Pancreas (tissue), 10 donors: ENCODE results near the gene SIDT1. TPM values are rescaled to one million over a fixed set of nuclear protein-coding genes. Genes with fewer than 3 reads are reported as not detected.

Source experiments
- ATAC-seq, 4 donors: fragments of 200-7000 bp; cut with Tn5 transposase; one replicate each; pipeline versions ENCODE4 v1.8.0 to v1.9.1; 2020; ENCODE audit warnings: mild to moderate bottlenecking in 4 of 4, moderate library complexity in 4 of 4
- DNase-seq, 6 donors: peaks; one replicate each; pipeline ENCODE4 v3.0.0-alpha.2; 2020
- FAIRE-seq: peaks from 2 replicates; lab custom pipeline; 2012; peaks lifted over from hg19 to GRCh38; lab: Jason Lieb, UNC
- H3K27ac ChIP-seq, 4 donors: fragments of 200-600 bp; sonication (generic); 1 replicate in 3 of 4; 2 replicates in 1 of 4; pipeline versions ENCODE4 v1.5.0 to v1.8.0; 2020
- H3K27me3 ChIP-seq, 4 donors: fragments of 200-600 bp; one replicate each; pipeline ENCODE4 v1.8.0; 2021
- H3K36me3 ChIP-seq, 3 donors: fragments of 200-600 bp; sonication (generic) in 1 of 3; one replicate each; pipeline versions ENCODE4 v1.5.0 to v1.8.0; 2020 to 2021
- H3K4me1 ChIP-seq, 3 donors: fragments of 200-600 bp; one replicate each; pipeline ENCODE4 v1.8.0; 2021
- H3K4me3 ChIP-seq, 4 donors: fragments of 200-600 bp; sonication (generic) in 2 of 4; one replicate each; pipeline versions ENCODE4 v1.5.0 to v1.8.0; 2020 to 2021
- H3K9me3 ChIP-seq, 4 donors: fragments of 200-600 bp; one replicate each; pipeline ENCODE4 v1.8.0; 2021
- CTCF ChIP-seq, 4 donors: fragments of 200-600 bp; sonication (generic) in 3 of 4; IDR thresholded peaks; one replicate each; pipeline versions ENCODE4 v1.5.0 to v1.8.0; 2021; ENCODE audit warnings: antibody characterized with exemption in 4 of 4
- WGBS, 2 donors: extraction: QIAGEN DNeasy Blood & Tissue Kit; methylation state at CpG; one replicate each; pipeline ENCODE4 v1.1.7; 2013; 5-methylcytosine and 5-hydroxymethylcytosine counted together
- intact Hi-C, 3 donors: fragments of 100-400 bp; cut with DNase I; formaldehyde crosslinking; loops; one replicate each; pipeline versions ENCODE4 v1.11.1 to v1.14.2; 2022
- polyA plus RNA-seq, 2 donors: library from polyadenylated mRNA; stranded (reverse); fragments of 200-250 nt; gene quantifications; one replicate each; pipeline ENCODE4 v1.2.3, GENCODE V29; 2013
- total RNA-seq, 6 donors: library from RNA; stranded (reverse); fragmentation: NEBNext Ultra II Directional in 4 of 6; extraction: Animal tissue kit (Norgen Biotek cat#: 25700) in 4 of 6; gene quantifications; one replicate each; pipeline versions ENCODE4 v1.2.1 to v1.2.4, GENCODE V29; 2021 to 2023
- donor health status: healthy with polysubstance abuse.
- donor health status: DM: no; HTN: no; CAD: no; lungs with moderate emphysema.
- donor health status: DM: no; HTN: no; CAD: no.
- donor health status: control.
- donor health status: control.
- donor health status: Bipolar disorder and iron deficiency.
- donor health status: DM: yes; HTN: yes; CAD: no.
- donor health status: DM: no; HTN: no; CAD: no.
- donor health status: DM: no; HTN: no; CAD: no.
- donor health status: DM: yes; HTN: yes; CAD: no.

Gene SIDT1
- total and polyA plus RNA-seq, 8 donors = 0.28 to 2.6 (median 1.0) TPM

GRCh38 chr3:113601240-113601639 lies 68.9 kb downstream of the SIDT1 start:
- no peaks in the 10 kb centered on the region for H3K27me3 ChIP-seq

GRCh38 chr3:113602256-113602655 lies 69.9 kb downstream of the SIDT1 start:
- 95 to 97% methylated on average over 2 of the region's 2 CpGs for whole genome bisulfite sequencing, 2 donors
- H3K36me3 ChIP-seq = no peaks in the 10 kb centered on the region
- ATAC-seq (no peak), DNase-seq (no peak), FAIRE-seq (no peak)
- H3K4me1 ChIP-seq = peaks cover 0 to 7% (median 0%) of the 10 kb centered on the region in 3 donors
- H3K4me3 ChIP-seq = no peak overlapping the region
- no peaks in the 10 kb centered on the region for H3K27me3 ChIP-seq
- no peaks in the 10 kb centered on the region for H3K9me3 ChIP-seq
- intact Hi-C loops = no loop called here
- TF ChIP-seq CTCF (IDR thresholded peaks at IDR 0.05) = no peak
- H3K27ac ChIP-seq = no peak overlapping the region

More at GRCh38 chr3:113601240-113601639, 68.9 kb downstream of the SIDT1 start:
- intact Hi-C loops = no loop called here
- TF ChIP-seq CTCF (IDR thresholded peaks at IDR 0.05) = no peak
- no peaks in the 10 kb centered on the region for H3K9me3 ChIP-seq
- WGBS, 2 donors = 71 to 74% methylated on average over 2 of the region's 2 CpGs
- H3K36me3 ChIP-seq = no peaks in the 10 kb centered on the region
- DNase-seq = no peak
- peaks cover 0 to 7% (median 0%) of the 10 kb centered on the region in 3 donors for H3K4me1 ChIP-seq
- H3K27ac ChIP-seq = no peak overlapping the region
- no peak for FAIRE-seq
- ATAC-seq = no peak
- H3K4me3 ChIP-seq = no peak overlapping the region

GRCh38 chr3:113602836-113603235 lies 70.5 kb downstream of the SIDT1 start:
- Histone ChIP-seq H3K9me3 (no peaks in the 10 kb centered on the region), H3K36me3 (no peaks in the 10 kb centered on the region), H3K27ac (no peak overlapping the region), H3K4me3 (no peak overlapping the region), H3K27me3 (no peaks in the 10 kb centered on the region), H3K4me1 (peaks cover 0 to 7% (median 0%) of the 10 kb centered on the region in 3 donors)
- 92 to 97% methylated on average over 11 of the region's 11 CpGs for WGBS, 2 donors
- no peak for ATAC-seq
- intact Hi-C loops = no loop called here
- no peak for TF ChIP-seq CTCF (IDR thresholded peaks at IDR 0.05)
- FAIRE-seq = no peak
- DNase-seq = no peak

- DNase-seq (no peak), FAIRE-seq (no peak), ATAC-seq (no peak)
- intact Hi-C loops = no loop called here
- no peaks in the 10 kb centered on the region for H3K9me3 ChIP-seq
- no peak overlapping the region for H3K27ac ChIP-seq
- H3K27me3 ChIP-seq = no peaks in the 10 kb centered on the region
- H3K4me1 ChIP-seq = no peaks in the 10 kb centered on the region
- H3K36me3 ChIP-seq = no peaks in the 10 kb centered on the region
- TF ChIP-seq CTCF (IDR thresholded peaks at IDR 0.05) = no peak
- no peak overlapping the region for H3K4me3 ChIP-seq
- 63 to 66% methylated on average over 8 of the region's 8 CpGs for WGBS, 2 donors
These were observed 74.3 kb downstream of the SIDT1 start for GRCh38 chr3:113606539-113607218.

GRCh38 chr3:113607219-113607596 lies 74.9 kb downstream of the SIDT1 start:
- DNase-seq (no peak), ATAC-seq (no peak), FAIRE-seq (no peak)
- no peaks in the 10 kb centered on the region for H3K4me1 ChIP-seq
- no peak for TF ChIP-seq CTCF (IDR thresholded peaks at IDR 0.05)
- H3K9me3 ChIP-seq = no peaks in the 10 kb centered on the region
- WGBS, 2 donors = 78 to 79% methylated on average over 5 of the region's 5 CpGs
- no peaks in the 10 kb centered on the region for H3K36me3 ChIP-seq
- H3K4me3 ChIP-seq = no peak overlapping the region
- H3K27ac ChIP-seq = no peak overlapping the region
- intact Hi-C loops = no loop called here
- no peaks in the 10 kb centered on the region for H3K27me3 ChIP-seq
